Measurements from ENCODE around the gene UNC93B1.

GRCh38 chr11:68044898-68045351 is 41.0 kb upstream of the UNC93B1 start:
- TF ChIP-seq POLR2A (IDR thresholded peaks at IDR 0.05; ENCODE audit: low read depth, low read length) (no peak), POLR2AphosphoS5 (IDR thresholded peaks at IDR 0.05; ENCODE audit: low read depth, low read length) (no peak)

Measured in GM12892 (cell line).